ENCODE results near the gene LNPK.

GRCh38 chr2:175937216-175937615 is 64.9 kb downstream of the LNPK start:
- TF ChIP-seq EP300 (IDR thresholded peaks at IDR 0.05; ENCODE audit: low read depth) = no peak
- no peak for TF ChIP-seq CTCF (IDR thresholded peaks at IDR 0.05)
